Measurements from ENCODE around the gene RNU1-2. TPM values are rescaled to one million over a fixed set of nuclear protein-coding genes. Genes with fewer than 3 reads are reported as not detected.
"Not testable (repeated sequence)": the region's sequence is repeated elsewhere in the genome, so short reads cannot be mapped to it uniquely, and the experiment has no call there.

RNU1-2 gene
- total RNA-seq, 1 experiment from 2014 or later: 1,622 TPM

GRCh38 chr1:16863024-16863423, 32.8 kb upstream of the RNU1-2 start:
- H3K9me3 Mint-ChIP-seq (ENCODE audit: unreplicated experiment); POLR2A ChIA-PET; H3K36me3 Mint-ChIP-seq (ENCODE audit: insufficient read depth, unreplicated experiment); H3K4me1 ChIP-seq; H3K4me3 Mint-ChIP-seq (ENCODE audit: unreplicated experiment); DNase-seq; H3K27me3 ChIP-seq (replicated peaks; ENCODE audit: control insufficient read depth, insufficient read depth, low read length); H3K27me3 Mint-ChIP-seq (ENCODE audit: insufficient read depth, unreplicated experiment); H3K27ac Mint-ChIP-seq (ENCODE audit: unreplicated experiment); H3K36me3 ChIP-seq (ENCODE audit: control insufficient read depth, insufficient read depth, low read length); BruUV-seq (replicated peaks); H3K4me1 Mint-ChIP-seq (ENCODE audit: low read depth, unreplicated experiment); H3K4me3 ChIP-seq (ENCODE audit: low read depth, low read length); H3K9me3 ChIP-seq; intact Hi-C loops (cut with micrococcal nuclease; ENCODE audit: unreplicated experiment); CTCF ChIA-PET: not testable (repeated sequence)

- not testable (repeated sequence) for BruUV-seq (replicated peaks); H3K27ac Mint-ChIP-seq (ENCODE audit: unreplicated experiment)
Measured at GRCh38 chr1:16866926-16867707, 28.7 kb upstream of the RNU1-2 start.

GRCh38 chr1:16868787-16869186, 27.0 kb upstream of the RNU1-2 start:
- H3K4me1 Mint-ChIP-seq (ENCODE audit: low read depth, unreplicated experiment); H3K4me1 ChIP-seq; CTCF ChIA-PET; POLR2A ChIA-PET; H3K27me3 Mint-ChIP-seq (ENCODE audit: insufficient read depth, unreplicated experiment); H3K4me3 ChIP-seq (ENCODE audit: low read depth, low read length); H3K9me3 Mint-ChIP-seq (ENCODE audit: unreplicated experiment); H3K27ac Mint-ChIP-seq (ENCODE audit: unreplicated experiment); H3K9me3 ChIP-seq; H3K27me3 ChIP-seq (replicated peaks; ENCODE audit: control insufficient read depth, insufficient read depth, low read length); H3K36me3 Mint-ChIP-seq (ENCODE audit: insufficient read depth, unreplicated experiment); intact Hi-C loops (cut with micrococcal nuclease; ENCODE audit: unreplicated experiment); H3K4me3 Mint-ChIP-seq (ENCODE audit: unreplicated experiment); H3K36me3 ChIP-seq (ENCODE audit: control insufficient read depth, insufficient read depth, low read length); DNase-seq; BruUV-seq (replicated peaks): not testable (repeated sequence)

More at GRCh38 chr1:16866926-16867707, 28.7 kb upstream of the RNU1-2 start:
- H3K36me3 ChIP-seq (ENCODE audit: control insufficient read depth, insufficient read depth, low read length); H3K9me3 Mint-ChIP-seq (ENCODE audit: unreplicated experiment); H3K27me3 ChIP-seq (replicated peaks; ENCODE audit: control insufficient read depth, insufficient read depth, low read length); H3K27me3 Mint-ChIP-seq (ENCODE audit: insufficient read depth, unreplicated experiment); H3K4me3 ChIP-seq (ENCODE audit: low read depth, low read length); intact Hi-C loops (cut with micrococcal nuclease; ENCODE audit: unreplicated experiment); CTCF ChIA-PET; H3K9me3 ChIP-seq; DNase-seq; H3K4me3 Mint-ChIP-seq (ENCODE audit: unreplicated experiment); POLR2A ChIA-PET; H3K36me3 Mint-ChIP-seq (ENCODE audit: insufficient read depth, unreplicated experiment); H3K4me1 Mint-ChIP-seq (ENCODE audit: low read depth, unreplicated experiment); H3K4me1 ChIP-seq: not testable (repeated sequence)

- H3K4me1 ChIP-seq; DNase-seq; H3K9me3 Mint-ChIP-seq (ENCODE audit: unreplicated experiment); H3K9me3 ChIP-seq; H3K4me3 Mint-ChIP-seq (ENCODE audit: unreplicated experiment); H3K4me3 ChIP-seq (ENCODE audit: low read depth, low read length); intact Hi-C loops (cut with micrococcal nuclease; ENCODE audit: unreplicated experiment); H3K27ac Mint-ChIP-seq (ENCODE audit: unreplicated experiment); H3K36me3 Mint-ChIP-seq (ENCODE audit: insufficient read depth, unreplicated experiment); H3K36me3 ChIP-seq (ENCODE audit: control insufficient read depth, insufficient read depth, low read length); BruUV-seq (replicated peaks); CTCF ChIA-PET; H3K4me1 Mint-ChIP-seq (ENCODE audit: low read depth, unreplicated experiment); POLR2A ChIA-PET; H3K27me3 Mint-ChIP-seq (ENCODE audit: insufficient read depth, unreplicated experiment); H3K27me3 ChIP-seq (replicated peaks; ENCODE audit: control insufficient read depth, insufficient read depth, low read length): not testable (repeated sequence)
Measured at GRCh38 chr1:16869996-16870395, 25.8 kb upstream of the RNU1-2 start.

- BruUV-seq (replicated peaks); H3K27ac Mint-ChIP-seq (ENCODE audit: unreplicated experiment); CTCF ChIA-PET: not testable (repeated sequence)
Measured at GRCh38 chr1:16871171-16871570, 24.6 kb upstream of the RNU1-2 start.

GRCh38 chr1:16872152-16873075, 23.4 kb upstream of the RNU1-2 start:
- POLR2A ChIA-PET; H3K4me3 ChIP-seq (ENCODE audit: low read depth, low read length); H3K36me3 Mint-ChIP-seq (ENCODE audit: insufficient read depth, unreplicated experiment); intact Hi-C loops (cut with micrococcal nuclease; ENCODE audit: unreplicated experiment); DNase-seq; H3K4me3 Mint-ChIP-seq (ENCODE audit: unreplicated experiment); H3K27me3 Mint-ChIP-seq (ENCODE audit: insufficient read depth, unreplicated experiment); H3K27me3 ChIP-seq (replicated peaks; ENCODE audit: control insufficient read depth, insufficient read depth, low read length); H3K9me3 ChIP-seq; CTCF ChIA-PET; H3K36me3 ChIP-seq (ENCODE audit: control insufficient read depth, insufficient read depth, low read length); BruUV-seq (replicated peaks); H3K9me3 Mint-ChIP-seq (ENCODE audit: unreplicated experiment); H3K4me1 ChIP-seq; H3K27ac Mint-ChIP-seq (ENCODE audit: unreplicated experiment); H3K4me1 Mint-ChIP-seq (ENCODE audit: low read depth, unreplicated experiment): not testable (repeated sequence)

More at GRCh38 chr1:16871171-16871570, 24.6 kb upstream of the RNU1-2 start:
- H3K27me3 Mint-ChIP-seq (ENCODE audit: insufficient read depth, unreplicated experiment); H3K36me3 Mint-ChIP-seq (ENCODE audit: insufficient read depth, unreplicated experiment); H3K4me3 Mint-ChIP-seq (ENCODE audit: unreplicated experiment); H3K27me3 ChIP-seq (replicated peaks; ENCODE audit: control insufficient read depth, insufficient read depth, low read length); H3K4me3 ChIP-seq (ENCODE audit: low read depth, low read length); H3K9me3 ChIP-seq; H3K9me3 Mint-ChIP-seq (ENCODE audit: unreplicated experiment); POLR2A ChIA-PET; H3K36me3 ChIP-seq (ENCODE audit: control insufficient read depth, insufficient read depth, low read length); intact Hi-C loops (cut with micrococcal nuclease; ENCODE audit: unreplicated experiment); DNase-seq; H3K4me1 ChIP-seq; H3K4me1 Mint-ChIP-seq (ENCODE audit: low read depth, unreplicated experiment): not testable (repeated sequence)
